ENCODE measurements around the gene KDM1B. TPM values are rescaled to one million over a fixed set of nuclear protein-coding genes. Genes with fewer than 3 reads are reported as not detected.
"Not testable (repeated sequence)": the region's sequence is repeated elsewhere in the genome, so short reads cannot be mapped to it uniquely, and the experiment has no call there.

Gene KDM1B
- total and polyA plus RNA-seq, 2 donors from 2014 or later = 3.9 to 20.5 TPM

DNA sequence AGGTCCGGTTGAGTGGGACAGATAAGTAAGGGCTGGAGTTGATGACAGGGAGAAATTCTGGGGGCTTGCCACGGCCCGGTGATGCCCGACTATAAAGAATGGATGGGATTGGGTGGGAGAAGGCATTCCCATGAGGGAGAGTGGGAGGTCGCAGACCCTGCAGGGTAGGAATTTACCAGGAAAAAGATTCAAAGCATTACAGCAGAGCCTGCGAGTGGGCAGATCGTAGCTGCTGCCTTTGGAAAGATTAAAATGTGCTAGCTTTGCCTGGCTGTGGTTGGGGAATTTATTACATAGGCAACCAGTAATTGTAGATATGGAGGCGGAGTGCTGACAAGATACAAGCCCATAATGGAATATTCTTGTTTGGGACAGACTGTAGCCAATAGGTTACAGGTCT lies 49.5 kb downstream of the KDM1B start:
- intact Hi-C loops (cut with DNase I) = no loop called here
- no peak overlapping the region for H3K4me3 ChIP-seq (ENCODE audit: low read length in 3 of 3)
- H3K9ac ChIP-seq (ENCODE audit: low read length in 3 of 3) = no peak overlapping the region
- TF ChIP-seq, protein P1, sequence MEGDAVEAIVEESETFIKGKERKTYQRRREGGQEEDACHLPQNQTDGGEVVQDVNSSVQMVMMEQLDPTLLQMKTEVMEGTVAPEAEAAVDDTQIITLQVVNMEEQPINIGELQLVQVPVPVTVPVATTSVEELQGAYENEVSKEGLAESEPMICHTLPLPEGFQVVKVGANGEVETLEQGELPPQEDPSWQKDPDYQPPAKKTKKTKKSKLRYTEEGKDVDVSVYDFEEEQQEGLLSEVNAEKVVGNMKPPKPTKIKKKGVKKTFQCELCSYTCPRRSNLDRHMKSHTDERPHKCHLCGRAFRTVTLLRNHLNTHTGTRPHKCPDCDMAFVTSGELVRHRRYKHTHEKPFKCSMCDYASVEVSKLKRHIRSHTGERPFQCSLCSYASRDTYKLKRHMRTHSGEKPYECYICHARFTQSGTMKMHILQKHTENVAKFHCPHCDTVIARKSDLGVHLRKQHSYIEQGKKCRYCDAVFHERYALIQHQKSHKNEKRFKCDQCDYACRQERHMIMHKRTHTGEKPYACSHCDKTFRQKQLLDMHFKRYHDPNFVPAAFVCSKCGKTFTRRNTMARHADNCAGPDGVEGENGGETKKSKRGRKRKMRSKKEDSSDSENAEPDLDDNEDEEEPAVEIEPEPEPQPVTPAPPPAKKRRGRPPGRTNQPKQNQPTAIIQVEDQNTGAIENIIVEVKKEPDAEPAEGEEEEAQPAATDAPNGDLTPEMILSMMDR (IDR thresholded peaks at IDR 0.05; ENCODE audit: borderline replicate concordance, extremely low read depth, insufficient read depth) = no peak
- H3K9me3 ChIP-seq (ENCODE audit: control insufficient read depth in 2 of 3, insufficient read depth in 1 of 3, low read length in 3 of 3) = no peaks in the 10 kb centered on the region
- H3K27me3 ChIP-seq (ENCODE audit: control insufficient read depth, insufficient read depth, low read length) = no peaks in the 10 kb centered on the region
- no peaks in the 10 kb centered on the region for H3K4me1 ChIP-seq (ENCODE audit: control insufficient read depth in 2 of 3, insufficient read depth in 2 of 3, low read depth in 1 of 3, low read length in 3 of 3)
- DNase-seq (no peak), FAIRE-seq (no peak)
- H3K27ac ChIP-seq (ENCODE audit: low read depth in 2 of 2, low read length in 2 of 2) = no peak overlapping the region
- peaks cover 0 to 12% (median 8%) of the 10 kb centered on the region in 3 donors for H3K36me3 ChIP-seq (ENCODE audit: control insufficient read depth in 2 of 3, insufficient read depth in 3 of 3, low read length in 3 of 3)

DNA sequence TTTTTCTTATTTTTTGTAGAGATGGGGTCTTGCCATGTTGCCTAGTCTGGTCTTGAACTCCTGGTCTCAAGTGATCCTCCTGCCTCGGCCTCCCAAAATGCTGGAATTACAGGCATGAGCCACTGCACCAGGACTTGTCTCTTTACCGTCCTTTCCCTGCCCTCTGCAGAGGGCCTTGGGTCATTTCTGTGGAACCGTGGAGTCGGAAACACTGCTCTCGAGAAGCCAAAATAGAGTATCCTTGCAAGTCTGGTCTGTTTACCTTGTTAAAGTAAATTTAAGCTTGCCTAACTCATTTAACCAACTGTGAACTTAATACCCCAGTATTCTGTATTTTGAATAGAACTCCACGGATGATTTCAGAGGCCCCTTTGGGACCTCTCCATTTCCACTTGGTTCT lies 51.4 kb downstream of the KDM1B start:
- FAIRE-seq = no peak
- Histone ChIP-seq H3K36me3 (ENCODE audit: control insufficient read depth in 2 of 3, insufficient read depth in 3 of 3, low read length in 3 of 3) (peaks cover 0 to 12% (median 6%) of the 10 kb centered on the region in 3 donors), H3K9ac (ENCODE audit: low read length in 3 of 3) (no peak overlapping the region), H3K27me3 (ENCODE audit: control insufficient read depth, insufficient read depth, low read length) (no peaks in the 10 kb centered on the region), H3K27ac (ENCODE audit: low read depth in 2 of 2, low read length in 2 of 2) (no peak overlapping the region), H3K4me1 (ENCODE audit: control insufficient read depth in 2 of 3, insufficient read depth in 2 of 3, low read depth in 1 of 3, low read length in 3 of 3) (no peaks in the 10 kb centered on the region), H3K4me3 (ENCODE audit: low read length in 3 of 3) (no peak overlapping the region), H3K9me3 (ENCODE audit: control insufficient read depth in 2 of 3, insufficient read depth in 1 of 3, low read length in 3 of 3) (no peaks in the 10 kb centered on the region)
- TF ChIP-seq, protein P1 (IDR thresholded peaks at IDR 0.05; ENCODE audit: borderline replicate concordance, extremely low read depth, insufficient read depth) = no peak
- intact Hi-C loops (cut with DNase I) = no loop called here
- no peak for DNase-seq

DNA sequence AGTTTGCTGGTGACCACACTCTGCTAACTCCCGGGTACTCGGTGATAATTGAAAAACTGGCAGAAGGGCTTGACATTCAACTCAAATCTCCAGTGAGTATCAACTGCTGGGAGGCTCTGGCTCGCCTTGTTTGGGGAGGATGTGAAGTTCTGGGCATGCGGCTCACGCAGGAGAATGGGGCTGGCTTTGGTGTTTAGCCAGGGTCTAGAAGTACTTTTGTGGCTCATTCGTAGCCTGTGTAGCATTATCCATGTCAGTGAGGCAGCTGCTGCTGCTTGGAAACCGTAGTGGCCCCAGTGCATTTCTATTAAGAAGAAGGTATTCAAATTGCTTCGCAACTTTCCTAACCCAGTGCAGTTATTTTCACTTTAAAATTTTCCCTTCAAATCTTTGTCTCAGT lies 52.2 kb downstream of the KDM1B start:
- TF ChIP-seq, protein P1 (IDR thresholded peaks at IDR 0.05; ENCODE audit: borderline replicate concordance, extremely low read depth, insufficient read depth) = no peak
- DNase-seq (no peak), FAIRE-seq (no peak)
- H3K36me3 ChIP-seq (ENCODE audit: control insufficient read depth in 2 of 3, insufficient read depth in 3 of 3, low read length in 3 of 3) = peaks cover 0 to 13% (median 5%) of the 10 kb centered on the region in 3 donors
- no peaks in the 10 kb centered on the region for H3K4me1 ChIP-seq (ENCODE audit: control insufficient read depth in 2 of 3, insufficient read depth in 2 of 3, low read depth in 1 of 3, low read length in 3 of 3)
- no peak overlapping the region for H3K27ac ChIP-seq (ENCODE audit: low read depth in 2 of 2, low read length in 2 of 2)
- H3K27me3 ChIP-seq (ENCODE audit: control insufficient read depth, insufficient read depth, low read length) = no peaks in the 10 kb centered on the region
- H3K9ac ChIP-seq (ENCODE audit: low read length in 3 of 3) = no peak overlapping the region
- H3K9me3 ChIP-seq (ENCODE audit: control insufficient read depth in 2 of 3, insufficient read depth in 1 of 3, low read length in 3 of 3) = no peaks in the 10 kb centered on the region
- no peak overlapping the region for H3K4me3 ChIP-seq (ENCODE audit: low read length in 3 of 3)
- intact Hi-C loops (cut with DNase I) = no loop called here

DNA sequence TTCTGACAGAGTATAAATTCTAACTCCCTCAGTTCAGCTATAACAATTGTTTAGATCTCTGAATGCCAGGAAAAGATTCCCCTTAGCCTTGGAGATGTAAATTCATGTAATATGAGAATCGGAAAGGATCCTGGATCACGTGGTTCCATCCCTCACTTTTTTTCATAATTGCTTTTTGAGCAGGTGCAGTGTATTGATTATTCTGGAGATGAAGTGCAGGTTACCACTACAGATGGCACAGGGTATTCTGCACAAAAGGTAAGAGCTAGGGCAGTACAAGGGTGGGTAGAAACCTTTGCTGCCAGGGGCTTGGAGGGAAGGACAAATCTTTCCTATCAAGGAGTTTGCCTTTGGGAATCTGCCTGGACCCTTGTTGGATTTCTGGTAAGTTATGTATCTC lies 52.7 kb downstream of the KDM1B start:
- Histone ChIP-seq H3K9ac (ENCODE audit: low read length in 3 of 3) (no peak overlapping the region), H3K27ac (ENCODE audit: low read depth in 2 of 2, low read length in 2 of 2) (no peak overlapping the region), H3K4me3 (ENCODE audit: low read length in 3 of 3) (no peak overlapping the region), H3K4me1 (ENCODE audit: control insufficient read depth in 2 of 3, insufficient read depth in 2 of 3, low read depth in 1 of 3, low read length in 3 of 3) (no peaks in the 10 kb centered on the region), H3K27me3 (ENCODE audit: control insufficient read depth, insufficient read depth, low read length) (no peaks in the 10 kb centered on the region), H3K9me3 (ENCODE audit: control insufficient read depth in 2 of 3, insufficient read depth in 1 of 3, low read length in 3 of 3) (no peaks in the 10 kb centered on the region), H3K36me3 (ENCODE audit: control insufficient read depth in 2 of 3, insufficient read depth in 3 of 3, low read length in 3 of 3) (peaks cover 0 to 12% (median 5%) of the 10 kb centered on the region in 3 donors)
- intact Hi-C loops (cut with DNase I) = no loop called here
- no peak for DNase-seq
- TF ChIP-seq, protein P1 (IDR thresholded peaks at IDR 0.05; ENCODE audit: borderline replicate concordance, extremely low read depth, insufficient read depth) = no peak
- FAIRE-seq = no peak

DNA sequence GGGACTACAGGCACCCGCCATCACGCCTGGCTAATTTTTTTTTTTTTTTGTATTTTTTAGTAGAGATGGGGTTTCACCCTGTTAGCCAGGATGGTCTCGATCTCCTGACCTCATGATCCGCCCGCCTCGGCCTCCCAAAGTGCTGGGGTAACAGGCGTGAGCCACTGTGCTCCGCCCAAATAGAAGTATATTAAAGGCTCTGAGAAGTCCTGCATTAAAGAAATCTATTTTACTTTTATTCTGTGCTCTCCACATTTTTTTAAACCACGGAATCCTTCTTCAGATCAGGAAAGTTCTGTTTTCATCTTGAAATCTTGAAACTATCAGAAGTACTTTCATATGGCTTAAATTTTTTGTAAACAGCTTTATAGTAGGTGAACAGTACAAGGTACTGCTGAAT lies 53.6 kb downstream of the KDM1B start:
- FAIRE-seq; H3K4me1 ChIP-seq (ENCODE audit: control insufficient read depth in 2 of 3, insufficient read depth in 2 of 3, low read depth in 1 of 3, low read length in 3 of 3); H3K4me3 ChIP-seq (ENCODE audit: low read length in 3 of 3); DNase-seq; intact Hi-C loops (cut with DNase I); H3K9me3 ChIP-seq (ENCODE audit: control insufficient read depth in 2 of 3, insufficient read depth in 1 of 3, low read length in 3 of 3); H3K9ac ChIP-seq (ENCODE audit: low read length in 3 of 3); H3K27ac ChIP-seq (ENCODE audit: low read depth in 2 of 2, low read length in 2 of 2); H3K27me3 ChIP-seq (ENCODE audit: control insufficient read depth, insufficient read depth, low read length): not testable (repeated sequence)
- peaks cover 0 to 11% (median 3%) of the 10 kb centered on the region in 3 donors for H3K36me3 ChIP-seq (ENCODE audit: control insufficient read depth in 2 of 3, insufficient read depth in 3 of 3, low read length in 3 of 3)

Data from kidney (tissue), 14 donors.